GM18951 (cell line): ENCODE results near the gene ARL8B.
"Not testable (repeated sequence)": the region's sequence is repeated elsewhere in the genome, so short reads cannot be mapped to it uniquely, and the experiment has no call there.

Experiments
- POLR2A ChIP-seq: IDR thresholded peaks from 4 replicates; pipeline ENCODE4 v1.6.1; 2011; ENCODE audit warnings: mild to moderate bottlenecking; ENCODE audit not compliant: insufficient read length, insufficient read depth; ENCODE audit errors: extremely low read depth
- in situ Hi-C: fragments of 300-500 bp; cut with MboI; formaldehyde crosslinking; loops from one replicate; pipeline ENCODE4 v1.12.0; 2022; ENCODE audit warnings: low sequenced_read_pairs, mixed read lengths, inconsistent platforms; ENCODE audit not compliant: unreplicated experiment

Gene ARL8B

DNA sequence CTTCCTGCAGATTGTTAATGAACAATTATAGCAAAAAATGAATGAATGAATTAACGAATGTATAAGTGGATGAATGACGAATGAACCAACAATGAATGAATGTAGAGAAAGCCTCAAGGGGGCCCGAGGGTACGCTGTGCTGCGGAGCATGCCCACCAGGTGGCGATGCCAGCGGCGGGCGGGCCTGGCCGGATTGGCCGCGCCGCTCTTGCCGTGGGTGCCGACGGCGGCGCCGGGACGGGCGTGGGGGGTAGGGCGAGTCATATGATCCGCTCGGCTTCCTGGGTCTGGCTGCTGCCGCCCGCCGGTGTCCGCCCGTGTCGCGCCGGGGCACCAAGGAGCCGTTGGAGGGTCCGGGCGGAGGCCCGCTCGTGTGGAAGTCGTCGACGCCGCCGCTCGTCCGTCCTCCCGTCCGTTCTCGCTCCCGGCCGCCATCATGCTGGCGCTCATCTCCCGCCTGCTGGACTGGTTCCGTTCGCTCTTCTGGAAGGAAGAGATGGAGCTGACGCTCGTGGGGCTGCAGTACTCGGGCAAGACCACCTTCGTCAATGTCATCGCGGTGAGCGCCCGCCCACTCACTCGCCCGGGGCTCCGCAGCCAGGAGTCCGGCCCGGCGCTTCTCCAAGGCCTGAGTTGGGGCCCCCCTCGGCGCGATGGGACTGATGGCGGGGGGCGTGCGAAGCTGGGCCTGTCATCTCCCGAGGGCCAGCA is at the start of gene ARL8B:
Gene ARL8B, plus strand, starts transcription at position 263 of the 711 bp plus-strand sequence. Its CDS starts 174 bp downstream, at position 437.
- peak; percentile 90 for TF ChIP-seq POLR2A
- in situ Hi-C loops = no loop called here

DNA sequence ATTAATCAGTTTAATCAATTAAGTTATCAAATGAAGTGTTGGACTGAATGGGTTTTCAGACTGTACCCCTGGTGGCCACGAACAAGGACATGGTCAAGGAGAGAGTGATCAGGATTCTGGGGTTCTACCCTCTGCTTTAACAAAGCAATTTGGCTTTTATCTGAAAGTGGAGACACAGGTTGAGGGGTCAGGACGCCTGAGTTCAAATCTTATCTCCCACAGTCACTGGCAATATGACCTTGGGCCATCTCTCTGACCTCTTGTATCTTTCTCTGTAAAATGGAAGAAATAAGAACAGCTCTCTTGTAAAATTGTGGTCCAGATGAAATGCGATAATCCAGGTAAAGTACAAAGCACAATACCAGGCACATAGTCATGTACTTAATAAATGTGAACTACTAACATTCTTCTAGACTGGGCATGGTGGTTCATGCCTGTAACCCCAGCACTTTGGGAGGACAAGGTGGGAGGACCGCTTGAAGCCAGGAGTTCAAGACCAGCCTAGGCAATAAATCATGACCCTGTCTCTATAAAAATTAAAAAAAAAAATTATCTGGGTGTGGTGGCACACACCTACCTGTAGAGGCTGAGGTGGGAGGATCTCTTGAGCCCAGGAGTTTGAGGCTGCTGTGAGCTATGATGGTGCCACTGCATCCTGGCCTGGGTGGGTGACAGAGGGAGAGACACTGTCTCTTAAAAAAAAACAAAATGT is 48.6 kb upstream of the ARL8B start:
- no peak for TF ChIP-seq POLR2A
- in situ Hi-C loops = loop anchor here (25.0 kb wide), 1 partner anchor 736 kb away; no protein-coding TSS in a partner anchor

DNA sequence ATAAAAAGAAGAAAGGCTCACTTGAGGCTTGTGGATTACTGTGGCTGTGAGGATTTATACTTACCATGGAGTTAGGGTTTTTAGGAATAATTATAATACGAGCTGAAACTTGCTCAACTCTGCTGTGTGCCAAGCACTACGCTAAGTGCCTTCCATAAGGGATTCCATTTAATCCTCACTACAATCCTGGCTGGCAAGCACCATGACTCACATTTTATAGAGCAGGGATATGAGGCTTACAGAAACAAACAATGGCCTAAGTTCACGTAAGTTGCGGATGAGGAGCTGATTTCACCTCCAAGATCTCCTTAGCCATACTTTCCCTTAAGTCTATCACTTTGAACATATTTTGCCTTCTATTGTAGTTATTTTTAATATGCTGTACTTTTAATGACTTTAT is 43.9 kb upstream of the ARL8B start:
- no peak for TF ChIP-seq POLR2A
- in situ Hi-C loops = no loop called here

DNA sequence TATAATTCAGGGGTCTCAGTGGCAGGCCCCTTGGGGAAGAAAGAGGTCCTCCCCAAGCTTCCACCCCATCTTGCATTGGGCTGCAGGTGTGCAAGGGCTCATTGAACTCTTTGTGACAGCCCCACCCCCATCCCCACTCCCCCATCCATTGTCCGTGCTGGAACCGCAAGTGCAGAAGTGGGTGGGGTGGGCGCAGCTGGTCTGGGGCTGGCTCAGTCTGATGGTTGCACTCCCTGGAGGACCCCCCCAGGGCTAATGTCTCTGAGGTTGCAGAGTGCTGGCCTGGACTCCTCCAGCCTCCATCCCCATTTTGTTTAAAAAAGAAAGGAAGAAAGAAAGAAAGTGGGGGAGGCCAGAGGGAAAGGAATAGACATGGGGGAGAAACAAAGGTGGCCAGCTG is 42.3 kb upstream of the ARL8B start:
- TF ChIP-seq POLR2A = no peak
- in situ Hi-C loops = no loop called here

DNA sequence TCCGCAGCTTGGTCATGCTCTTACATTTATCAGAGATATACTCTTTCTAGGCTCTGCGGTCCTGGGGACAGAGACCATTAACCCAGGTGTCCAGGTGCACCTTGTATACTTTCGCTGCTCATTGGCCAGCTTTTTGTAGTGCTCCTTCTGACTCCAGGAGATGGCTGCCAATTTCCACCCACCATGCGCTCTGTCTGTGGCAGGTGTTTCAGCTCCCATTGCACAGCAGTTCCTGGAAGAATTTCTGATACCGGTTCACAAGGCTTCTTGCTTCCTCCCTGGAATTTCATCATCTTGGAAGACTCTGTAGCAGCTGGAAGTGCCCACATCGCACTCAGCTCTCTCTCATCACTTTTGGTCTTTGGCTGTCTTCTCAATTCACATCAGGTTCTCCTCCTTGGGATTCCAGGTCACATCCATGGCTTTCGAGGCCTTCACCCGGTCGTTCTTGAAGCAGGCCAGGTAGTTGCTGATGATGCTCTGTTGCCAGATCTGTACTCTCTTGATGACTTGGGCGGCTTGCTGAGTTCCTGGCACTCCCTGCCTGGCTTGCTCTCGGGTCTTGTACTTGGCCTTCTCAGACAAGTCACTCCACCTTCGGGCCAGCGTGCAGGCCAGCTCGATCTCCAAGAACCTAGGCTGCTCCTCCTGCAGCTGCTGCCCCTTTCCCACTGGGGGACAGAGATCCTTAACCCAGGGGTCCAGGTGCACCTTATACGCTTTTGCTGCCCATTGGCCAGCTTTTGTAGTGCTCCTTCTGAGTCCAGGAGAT is 41.1 kb upstream of the ARL8B start:
- in situ Hi-C loops = no loop called here
- no peak for TF ChIP-seq POLR2A

DNA sequence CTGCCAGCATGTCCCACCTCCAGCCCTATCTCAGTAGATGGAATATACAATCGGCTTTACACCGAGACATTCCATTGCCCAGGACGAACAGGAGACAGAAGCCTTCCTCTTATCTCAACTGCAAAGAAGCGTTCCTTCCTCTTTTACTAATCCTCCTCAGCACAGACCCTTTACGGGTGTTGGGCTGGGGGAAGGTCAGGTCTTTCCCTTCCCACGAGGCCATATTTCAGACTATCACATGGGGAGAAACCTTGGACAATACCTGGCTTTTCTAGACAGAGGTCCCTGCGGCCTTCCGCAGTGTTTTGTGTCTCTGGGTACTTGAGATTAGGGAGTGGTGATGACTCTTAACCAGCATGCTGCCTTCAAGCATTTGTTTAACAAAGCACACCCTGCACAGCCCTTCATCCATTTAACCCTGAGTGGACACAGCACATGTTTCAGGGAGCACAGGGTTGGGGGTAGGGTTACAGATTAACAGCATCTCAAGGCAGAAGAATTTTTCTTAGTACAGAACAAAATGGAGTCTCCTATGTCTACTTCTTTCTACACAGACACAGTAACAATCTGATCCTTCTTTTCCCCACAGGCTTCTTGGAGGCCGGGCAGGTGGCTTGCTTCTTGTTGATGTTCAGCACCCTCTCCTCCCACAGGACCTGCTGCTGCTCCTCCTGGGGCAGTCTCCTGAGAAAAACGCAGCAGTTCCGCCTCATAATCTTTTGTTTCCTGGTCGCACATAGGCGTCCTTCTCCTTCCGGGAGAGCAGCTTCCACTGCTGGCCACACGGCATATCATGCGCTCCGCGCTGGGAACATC is 39.9 kb upstream of the ARL8B start:
- in situ Hi-C loops = not testable (repeated sequence)

DNA sequence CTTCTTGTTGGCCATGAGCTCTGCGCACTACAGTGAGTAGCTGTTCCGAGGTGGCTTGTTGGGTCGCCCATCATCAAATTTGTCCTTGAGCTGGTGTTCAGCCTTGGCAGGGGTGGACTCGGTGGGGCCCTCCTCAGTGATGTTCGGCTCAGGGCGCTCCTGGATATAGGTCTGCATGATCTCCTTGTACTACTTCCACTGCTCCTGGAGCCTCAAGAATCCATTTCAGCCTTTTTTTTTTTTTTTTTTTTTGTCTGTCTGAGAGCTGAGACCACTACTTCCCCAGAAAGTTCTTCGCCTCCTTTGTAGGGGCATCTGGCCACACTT is 39.3 kb upstream of the ARL8B start:
- TF ChIP-seq POLR2A = no peak
- in situ Hi-C loops = no loop called here

DNA sequence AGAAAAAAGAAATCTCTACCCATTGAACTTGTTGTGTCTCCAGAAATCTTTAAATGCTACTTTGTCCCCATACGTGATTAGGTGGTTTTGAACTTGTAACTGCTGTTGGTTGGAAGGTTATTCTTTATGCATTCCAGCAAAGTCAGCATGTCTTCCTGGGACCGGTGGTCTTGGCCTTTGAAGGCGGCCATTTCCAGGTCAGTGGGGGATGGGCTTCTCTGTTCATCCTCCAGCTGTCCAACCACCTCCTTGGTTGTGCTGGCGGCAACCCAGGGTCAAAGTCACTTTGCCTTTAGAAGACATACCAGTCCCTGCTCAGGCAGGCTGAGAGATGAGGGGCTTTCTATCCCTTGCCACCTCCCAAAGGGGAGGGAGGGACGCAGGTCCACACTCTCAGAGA is 37.9 kb upstream of the ARL8B start:
- TF ChIP-seq POLR2A = no peak
- in situ Hi-C loops = no loop called here

DNA sequence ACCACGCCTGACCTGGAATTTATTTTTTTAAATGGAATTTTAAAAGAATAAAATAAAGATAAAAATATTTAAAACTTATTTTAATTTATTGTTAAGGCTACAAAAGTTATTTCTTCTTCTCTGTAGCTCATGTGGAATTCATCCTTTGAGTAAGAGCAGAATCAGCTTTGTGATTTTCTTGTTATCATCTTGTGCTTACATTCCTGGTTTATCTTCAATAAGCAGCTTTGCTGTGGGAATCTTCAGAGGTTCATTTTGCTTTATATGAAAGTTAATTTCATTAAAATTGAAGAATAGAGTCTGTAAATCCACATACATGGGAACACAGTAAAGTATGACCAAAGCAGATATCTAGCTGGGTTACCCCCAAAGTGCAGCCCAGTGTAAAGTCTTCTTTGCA is 35.4 kb upstream of the ARL8B start:
- in situ Hi-C loops = no loop called here
- TF ChIP-seq POLR2A = no peak

DNA sequence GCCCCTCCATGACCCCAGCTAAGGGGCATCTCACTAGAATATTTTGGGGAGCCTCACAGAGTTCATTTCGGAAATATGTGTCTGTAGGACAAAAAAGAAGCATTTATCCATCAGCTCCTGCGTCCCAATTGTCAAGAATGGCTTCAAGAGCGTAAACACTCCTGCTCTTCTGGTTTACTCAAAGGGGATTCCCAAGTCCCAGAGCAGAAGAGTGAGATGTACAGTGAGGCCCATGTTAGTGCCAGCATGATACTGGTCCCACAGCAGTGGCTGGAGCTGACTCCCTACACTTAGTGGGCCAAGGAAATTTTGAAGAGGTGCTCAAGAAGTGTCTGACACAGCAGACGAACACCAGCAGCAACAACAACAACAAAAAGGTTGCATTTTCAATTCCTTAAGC is 34.9 kb upstream of the ARL8B start:
- in situ Hi-C loops = no loop called here
- TF ChIP-seq POLR2A = no peak

DNA sequence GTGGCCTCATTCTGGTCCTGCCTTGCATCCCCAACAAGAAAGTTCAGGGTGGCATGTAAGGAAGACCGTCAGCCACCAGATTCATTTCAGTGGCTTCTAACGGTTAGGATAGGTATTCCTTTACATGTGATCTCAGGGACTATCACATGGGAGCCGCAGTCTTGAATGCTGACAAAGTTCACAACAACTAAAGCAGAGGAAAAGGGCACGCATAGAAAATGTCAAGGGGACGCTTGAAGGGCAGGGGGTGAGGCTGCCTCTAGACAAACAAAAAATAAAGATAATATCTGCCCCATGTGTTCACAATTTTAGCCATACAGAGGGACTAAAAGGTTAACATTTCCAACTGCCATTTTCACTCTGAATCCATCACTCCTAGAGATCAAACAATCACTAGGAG is 31.9 kb upstream of the ARL8B start:
- TF ChIP-seq POLR2A = no peak
- in situ Hi-C loops = no loop called here

DNA sequence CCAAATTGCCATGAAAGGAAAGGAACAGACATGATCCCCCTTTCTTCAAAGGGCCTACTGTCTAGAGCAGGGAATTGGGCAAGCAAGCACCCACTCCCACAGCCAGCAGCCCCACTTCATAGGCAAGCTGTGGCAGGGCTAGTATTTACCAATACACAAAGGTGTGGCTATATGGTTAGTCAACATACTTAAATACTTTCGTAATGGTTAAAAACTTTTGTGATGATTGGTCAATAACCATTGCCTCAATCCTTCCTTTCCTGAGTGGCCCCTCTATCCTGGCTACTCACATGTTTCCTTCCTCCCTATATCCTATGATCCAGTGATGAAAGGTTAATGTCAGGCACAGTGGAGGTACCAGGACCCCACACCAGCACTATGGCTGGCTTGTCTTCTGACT is 30.1 kb upstream of the ARL8B start:
- no peak for TF ChIP-seq POLR2A
- in situ Hi-C loops = no loop called here

DNA sequence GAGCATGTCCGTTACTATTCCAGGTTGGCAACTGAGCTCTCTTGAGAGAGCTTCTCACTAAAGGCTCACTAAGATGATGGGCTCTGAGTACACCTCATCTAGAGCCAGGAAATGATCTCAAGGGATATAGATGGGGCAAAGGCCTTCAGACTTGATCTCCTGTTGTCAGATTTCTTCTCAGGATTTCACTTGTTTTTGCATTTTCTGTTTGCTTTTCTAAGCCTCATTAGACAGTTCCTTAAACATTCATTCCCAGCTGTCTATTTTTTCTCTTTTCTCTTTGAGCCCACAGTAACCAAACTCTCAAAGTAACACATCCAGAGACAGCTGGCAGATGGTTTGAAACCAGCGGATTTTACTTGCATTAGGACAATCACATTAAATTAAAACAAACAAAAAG is 28.4 kb upstream of the ARL8B start:
- in situ Hi-C loops = no loop called here
- no peak for TF ChIP-seq POLR2A
